Loucy (cell line): Measurements from ENCODE around the gene NAGS.

Source experiments
- CTCF ChIP-seq: fragments of 200-600 bp; sonication (generic); conservative IDR thresholded peaks from 2 replicates; pipeline ENCODE4 v1.5.1; 2014; ENCODE audit warnings: mild to moderate bottlenecking, antibody characterized with exemption, low read length
- EZH2phosphoT487 ChIP-seq: fragments of 200-600 bp; IDR thresholded peaks from 2 replicates; pipeline ENCODE4 v1.6.1; 2018; ENCODE audit warnings: antibody characterized with exemption, mild to moderate bottlenecking, moderate library complexity, borderline replicate concordance

GRCh38 chr17:44010966-44011647 is 6.7 kb downstream of the NAGS start:
- TF ChIP-seq CTCF (no peak), EZH2phosphoT487 (no peak)
